Bronchial epithelial cell (primary cell): ENCODE data around the gene TMPRSS11F. TPM values are rescaled to one million over a fixed set of nuclear protein-coding genes. Genes with fewer than 3 reads are reported as not detected.
"Not testable (repeated sequence)": the region's sequence is repeated elsewhere in the genome, so short reads cannot be mapped to it uniquely, and the experiment has no call there.

Source experiments
- DNase-seq: peaks from one replicate; pipeline ENCODE4 v3.0.0-alpha.2; 2010; ENCODE audit warnings: low read depth
- FAIRE-seq: peaks from 2 replicates; lab custom pipeline; 2011; peaks lifted over from hg19 to GRCh38; lab: Jason Lieb, UNC
- H3K27me3 ChIP-seq: 2 replicates; pipeline ENCODE4 v1.5.1; 2011; ENCODE audit warnings: low read length; ENCODE audit not compliant: control insufficient read depth, insufficient read depth
- H3K36me3 ChIP-seq: 2 replicates; pipeline ENCODE4 v1.5.1; 2011; ENCODE audit warnings: low read length; ENCODE audit not compliant: control insufficient read depth, insufficient read depth
- H3K4me3 ChIP-seq: 2 replicates; pipeline ENCODE4 v1.5.1; 2011; ENCODE audit warnings: mild to moderate bottlenecking, low read depth, low read length, control low read depth
- total RNA-seq: library from RNA; depleted of rRNA; stranded (reverse); fragments of >200 nt; gene quantifications from 2 replicates; pipeline ENCODE4 v1.2.1, GENCODE V29; 2014
- TF ChIP-seq, protein P1 (sequence below): IDR thresholded peaks from 2 replicates; pipeline ENCODE4 v1.5.1; 2011; ENCODE audit warnings: mild to moderate bottlenecking, moderate library complexity, low read length, control low read depth, inconsistent platforms; ENCODE audit not compliant: insufficient read depth, severe bottlenecking

The TMPRSS11F gene
- total RNA-seq, result 1.6 and 2.3 TPM in 2 replicates

DNA sequence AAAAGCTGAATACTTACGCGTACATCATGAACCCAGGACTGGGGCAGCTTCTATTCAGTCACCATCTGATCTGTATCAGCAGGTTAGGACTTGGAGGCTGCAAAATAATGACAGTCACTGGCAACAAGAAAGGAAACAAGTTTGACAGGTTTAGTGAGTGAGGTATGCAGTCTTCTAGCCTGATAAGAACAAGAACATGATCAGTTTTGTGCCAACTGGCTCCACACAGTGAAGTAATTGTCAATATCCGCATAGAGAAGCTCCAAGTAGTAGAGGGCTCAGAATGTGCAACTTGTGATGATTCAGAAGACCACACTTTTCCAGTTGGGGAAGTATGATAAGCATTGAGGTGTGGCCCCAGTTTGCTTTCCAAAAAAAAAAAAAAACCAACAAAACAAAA is at the start of gene TMPRSS11F:
Gene TMPRSS11F (minus strand): TSS at position 77 of the 400 bp plus-strand sequence. CDS start 49 bp downstream, at position 28.
- peak; percentile 92 for FAIRE-seq
- no peaks in the 10 kb centered on the region for H3K27me3 ChIP-seq
- peak; percentile 99 for DNase-seq
- H3K4me3 ChIP-seq, result peak within 1 kb of the TSS; percentile 21
- no peaks in the 10 kb centered on the region for H3K36me3 ChIP-seq
- TF ChIP-seq, protein P1, sequence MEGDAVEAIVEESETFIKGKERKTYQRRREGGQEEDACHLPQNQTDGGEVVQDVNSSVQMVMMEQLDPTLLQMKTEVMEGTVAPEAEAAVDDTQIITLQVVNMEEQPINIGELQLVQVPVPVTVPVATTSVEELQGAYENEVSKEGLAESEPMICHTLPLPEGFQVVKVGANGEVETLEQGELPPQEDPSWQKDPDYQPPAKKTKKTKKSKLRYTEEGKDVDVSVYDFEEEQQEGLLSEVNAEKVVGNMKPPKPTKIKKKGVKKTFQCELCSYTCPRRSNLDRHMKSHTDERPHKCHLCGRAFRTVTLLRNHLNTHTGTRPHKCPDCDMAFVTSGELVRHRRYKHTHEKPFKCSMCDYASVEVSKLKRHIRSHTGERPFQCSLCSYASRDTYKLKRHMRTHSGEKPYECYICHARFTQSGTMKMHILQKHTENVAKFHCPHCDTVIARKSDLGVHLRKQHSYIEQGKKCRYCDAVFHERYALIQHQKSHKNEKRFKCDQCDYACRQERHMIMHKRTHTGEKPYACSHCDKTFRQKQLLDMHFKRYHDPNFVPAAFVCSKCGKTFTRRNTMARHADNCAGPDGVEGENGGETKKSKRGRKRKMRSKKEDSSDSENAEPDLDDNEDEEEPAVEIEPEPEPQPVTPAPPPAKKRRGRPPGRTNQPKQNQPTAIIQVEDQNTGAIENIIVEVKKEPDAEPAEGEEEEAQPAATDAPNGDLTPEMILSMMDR, result no peak

DNA sequence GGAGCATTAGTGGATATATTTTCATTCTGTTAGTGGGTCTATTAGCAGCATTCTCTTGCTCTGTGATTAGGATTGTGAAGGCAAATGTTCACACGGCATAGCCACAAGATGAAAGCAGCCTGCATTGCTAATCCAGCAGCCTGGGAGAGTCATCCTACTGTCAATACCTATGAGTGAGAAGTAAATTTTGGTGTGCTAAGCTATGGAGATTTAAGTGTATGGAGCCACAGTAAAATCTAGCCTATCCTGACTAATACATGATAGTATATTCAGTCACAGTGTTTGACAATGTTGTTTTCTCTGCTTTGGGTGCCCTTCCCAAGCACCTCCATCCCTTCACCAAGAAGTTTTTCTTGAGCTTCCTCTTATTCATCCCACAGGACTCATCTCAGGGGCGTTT is 47.2 kb upstream of the TMPRSS11F start:
- H3K36me3 ChIP-seq, result no peaks in the 10 kb centered on the region
- peak; percentile 35 for DNase-seq
- FAIRE-seq, result no peak
- TF ChIP-seq, protein P1, result no peak
- H3K27me3 ChIP-seq, result no peaks in the 10 kb centered on the region
- H3K4me3 ChIP-seq, result no peak overlapping the region

DNA sequence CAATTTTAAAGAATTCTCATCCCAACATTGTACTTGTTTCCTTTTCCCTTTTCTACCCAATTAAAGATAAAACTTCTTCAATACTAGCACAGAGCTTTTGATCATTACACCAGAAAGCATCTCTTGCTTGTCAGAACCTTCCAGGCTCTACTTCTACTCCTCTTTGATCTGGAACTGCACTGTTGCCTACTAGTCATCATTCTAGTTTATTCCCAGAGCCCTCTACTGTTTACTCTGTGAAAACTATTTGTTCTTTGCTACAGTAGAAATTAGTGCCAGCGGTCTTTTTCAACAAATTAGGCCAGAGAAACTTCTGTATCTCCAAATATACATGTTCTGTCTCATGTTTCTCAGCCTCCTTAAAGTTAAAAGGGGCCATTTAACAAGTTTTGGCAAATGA is 46.8 kb upstream of the TMPRSS11F start:
- H3K36me3 ChIP-seq, result no peaks in the 10 kb centered on the region
- TF ChIP-seq, protein P1, result peak; percentile 8
- no peak for DNase-seq
- H3K4me3 ChIP-seq, result no peak overlapping the region
- no peaks in the 10 kb centered on the region for H3K27me3 ChIP-seq
- no peak for FAIRE-seq

DNA sequence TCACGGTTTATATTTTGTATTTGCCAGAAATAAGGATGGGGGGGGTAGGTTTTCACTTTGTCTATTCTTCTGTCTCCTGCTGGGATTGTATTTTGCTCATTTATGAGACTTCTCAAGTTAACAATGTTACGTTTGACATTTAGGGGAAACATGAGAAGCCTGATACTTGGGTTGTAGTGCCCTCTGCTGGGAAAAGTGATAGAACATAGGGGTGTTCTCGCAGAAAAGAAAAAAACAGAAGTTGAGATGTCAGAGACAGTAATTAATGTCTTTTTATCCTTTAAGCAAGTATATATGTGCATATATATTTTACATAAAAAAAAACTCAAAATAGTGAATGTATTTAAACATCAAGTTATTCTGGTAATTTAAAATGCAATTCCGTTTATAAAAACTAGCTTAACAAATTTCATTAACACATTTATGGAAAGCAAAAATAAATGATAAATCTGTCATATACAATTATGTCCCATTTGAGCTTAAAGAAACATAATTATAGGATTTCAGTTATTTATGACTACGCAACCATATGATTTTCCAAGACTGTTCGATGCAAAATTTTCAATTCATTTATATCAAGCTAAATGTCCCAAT is 46.0 kb upstream of the TMPRSS11F start:
- FAIRE-seq, result no peak
- peak; percentile 65 for DNase-seq
- Histone ChIP-seq H3K36me3 (no peaks in the 10 kb centered on the region), H3K27me3 (no peaks in the 10 kb centered on the region), H3K4me3 (no peak overlapping the region)
- TF ChIP-seq, protein P1, result peak; percentile 47

DNA sequence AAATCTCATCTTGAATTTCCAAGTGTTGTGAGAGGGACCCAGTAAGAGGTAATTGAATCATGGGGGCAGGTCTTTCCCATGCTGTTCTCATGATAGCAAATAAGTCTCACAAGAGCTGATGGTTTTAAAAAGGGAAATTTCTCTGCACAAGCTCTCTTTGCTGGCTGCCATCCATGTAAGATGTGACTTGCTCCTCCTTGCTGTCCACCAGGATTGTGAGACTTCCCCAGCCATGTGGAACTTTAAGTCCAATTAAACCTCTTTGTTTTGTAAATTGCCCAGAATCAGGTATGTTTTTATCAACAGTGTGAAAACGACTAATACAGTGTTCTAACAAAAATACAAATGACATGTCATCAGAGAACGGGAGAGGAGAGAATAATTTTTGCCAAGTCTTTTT is 44.7 kb upstream of the TMPRSS11F start:
- H3K27me3 ChIP-seq, H3K36me3 ChIP-seq, DNase-seq, H3K4me3 ChIP-seq, FAIRE-seq: not testable (repeated sequence)

DNA sequence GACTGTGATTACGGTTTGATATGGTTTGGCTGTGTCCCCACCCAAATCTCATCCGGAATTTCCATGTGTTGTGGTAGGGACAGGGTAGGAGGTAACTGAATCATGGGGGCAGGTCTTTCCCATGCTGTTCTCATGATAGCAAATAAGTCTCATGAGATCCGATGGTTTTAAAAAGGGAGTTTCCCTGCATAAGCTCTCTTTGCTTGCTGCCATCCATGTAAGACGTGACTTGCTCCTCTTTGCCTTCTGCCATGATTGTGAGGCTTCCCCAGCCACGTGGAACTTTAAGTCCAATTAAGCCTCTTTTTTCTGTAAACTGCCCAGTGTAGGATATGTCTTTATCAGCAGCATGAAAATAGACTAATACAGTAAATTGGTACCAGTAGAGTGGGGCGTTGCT is 42.5 kb upstream of the TMPRSS11F start:
- H3K4me3 ChIP-seq, FAIRE-seq, H3K27me3 ChIP-seq, DNase-seq, H3K36me3 ChIP-seq: not testable (repeated sequence)

GRCh38 chr4:68167706-68168105 is 38.0 kb upstream of the TMPRSS11F start:
- Histone ChIP-seq H3K4me3 (no peak overlapping the region), H3K36me3 (no peaks in the 10 kb centered on the region), H3K27me3 (no peaks in the 10 kb centered on the region)
- FAIRE-seq (no peak), DNase-seq (no peak)
- TF ChIP-seq, protein P1, result no peak
